Ascending aorta (tissue), 2 donors: ENCODE data around the gene SCYL1. TPM values are rescaled to one million over a fixed set of nuclear protein-coding genes. Genes with fewer than 3 reads are reported as not detected.

ENCODE experiments used
- DNase-seq, 2 donors: peaks; one replicate each; pipeline ENCODE4 v3.0.0-alpha.2; 2019; ENCODE audit warnings: low spot score in 2 of 2
- H3K27ac ChIP-seq, 2 donors: fragments of 200-600 bp; sonication (generic); one replicate each; pipeline ENCODE4 v1.5.1; 2016 to 2017; ENCODE audit warnings: mild to moderate bottlenecking in 1 of 2
- H3K27me3 ChIP-seq: fragments of 200-600 bp; sonication (generic); one replicate; pipeline ENCODE4 v1.5.1; 2017
- H3K36me3 ChIP-seq, 2 donors: fragments of 200-600 bp; sonication (generic); one replicate each; pipeline ENCODE4 v1.5.1; 2016
- H3K4me1 ChIP-seq, 2 donors: fragments of 200-600 bp; sonication (generic); one replicate each; pipeline ENCODE4 v1.5.1; 2016 to 2017; ENCODE audit warnings: mild to moderate bottlenecking in 1 of 2
- H3K4me3 ChIP-seq, 2 donors: fragments of 200-600 bp; sonication (generic); one replicate each; pipeline ENCODE4 v1.5.1; 2016 to 2017; ENCODE audit warnings: mild to moderate bottlenecking in 1 of 2
- H3K9me3 ChIP-seq, 2 donors: fragments of 200-600 bp; sonication (generic); one replicate each; pipeline ENCODE4 v1.5.1; 2016
- CTCF ChIP-seq, 3 experiments: fragments of 200-600 bp in 2 of 3; fragments of 450-650 bp in 1 of 3; sonication (generic) in 2 of 3; IDR thresholded peaks; one replicate each; pipeline ENCODE4 v1.5.1; 2016 to 2019; ENCODE audit warnings: antibody characterized with exemption in 3 of 3, mild to moderate bottlenecking in 1 of 3, moderate library complexity in 1 of 3
- intact Hi-C: fragments of 100-400 bp; cut with DNase I; formaldehyde crosslinking; loops from one replicate; pipeline ENCODE4 v1.15.1; 2023
- total RNA-seq: library from RNA; depleted of rRNA; stranded (reverse); fragments of >200 nt; gene quantifications from one replicate; pipeline ENCODE4 v1.1.0, GENCODE V29; 2016

Gene SCYL1
- total RNA-seq, 1 donor from 2014 or later = 220 TPM

- TF ChIP-seq CTCF (IDR thresholded peaks at IDR 0.05) = no peak
- Histone ChIP-seq H3K27ac (peak overlapping the region in 1 of 2 donors; percentile 99), H3K4me1 (peaks cover 10 to 37% of the 10 kb centered on the region in 2 donors), H3K9me3 (no peaks in the 10 kb centered on the region), H3K27me3 (no peaks in the 10 kb centered on the region), H3K4me3 (no peak overlapping the region), H3K36me3 (peaks cover 51 to 60% of the 10 kb centered on the region in 2 donors)
- intact Hi-C loops = no loop called here
- no peak for DNase-seq
These were observed 27.6 kb downstream of the SCYL1 start for GRCh38 chr11:65552388-65552951.

GRCh38 chr11:65553301-65554001, 28.6 kb downstream of the SCYL1 start:
- H3K27ac ChIP-seq = peak overlapping the region; percentile 97 to 99
- no peak for TF ChIP-seq CTCF (IDR thresholded peaks at IDR 0.05)

GRCh38 chr11:65554057-65554818, 29.4 kb downstream of the SCYL1 start:
- H3K4me1 ChIP-seq = peaks cover 10 to 42% of the 10 kb centered on the region in 2 donors
- no peak overlapping the region for H3K4me3 ChIP-seq
- intact Hi-C loops = loop anchor here (1.0 kb wide), 1 partner anchor 11 kb away; no protein-coding TSS in a partner anchor
- no peaks in the 10 kb centered on the region for H3K27me3 ChIP-seq
- H3K9me3 ChIP-seq = no peaks in the 10 kb centered on the region
- TF ChIP-seq CTCF (IDR thresholded peaks at IDR 0.05) = no peak
- DNase-seq = no peak
- peaks cover 40 to 45% of the 10 kb centered on the region in 2 donors for H3K36me3 ChIP-seq
- H3K27ac ChIP-seq = peak overlapping the region; percentile 97 to 99

More at GRCh38 chr11:65553301-65554001, 28.6 kb downstream of the SCYL1 start:
- H3K4me1 ChIP-seq = peaks cover 10 to 37% of the 10 kb centered on the region in 2 donors
- H3K4me3 ChIP-seq = no peak overlapping the region
- peaks cover 46 to 53% of the 10 kb centered on the region in 2 donors for H3K36me3 ChIP-seq
- DNase-seq = no peak
- intact Hi-C loops = loop anchor here (1.0 kb wide), 1 partner anchor 10 kb away; no protein-coding TSS in a partner anchor
- no peaks in the 10 kb centered on the region for H3K27me3 ChIP-seq
- H3K9me3 ChIP-seq = no peaks in the 10 kb centered on the region

GRCh38 chr11:65554842-65555430, 30.1 kb downstream of the SCYL1 start:
- H3K36me3 ChIP-seq = peaks cover 35 to 39% of the 10 kb centered on the region in 2 donors
- TF ChIP-seq CTCF (IDR thresholded peaks at IDR 0.05) = no peak
- DNase-seq = no peak
- intact Hi-C loops = loop anchor here (1.0 to 5.0 kb wide), 2 partner anchors 12 to 107 kb away; partner anchors contain the start of gene RELA
- peaks cover 17 to 47% of the 10 kb centered on the region in 2 donors for H3K4me1 ChIP-seq
- no peaks in the 10 kb centered on the region for H3K9me3 ChIP-seq
- H3K27me3 ChIP-seq = no peaks in the 10 kb centered on the region
- H3K4me3 ChIP-seq = peak overlapping the region in 1 of 2 donors; percentile 82
- peak overlapping the region; percentile 97 to 99 for H3K27ac ChIP-seq

- intact Hi-C loops = loop anchor here (5.0 kb wide), 1 partner anchor 107 kb away; the partner anchor contains the start of gene RELA
- peaks cover 30 to 32% of the 10 kb centered on the region in 2 donors for H3K36me3 ChIP-seq
- DNase-seq = peak in 1 of 2 donors; percentile 87
- H3K4me1 ChIP-seq = peaks cover 21 to 53% of the 10 kb centered on the region in 2 donors
- no peaks in the 10 kb centered on the region for H3K27me3 ChIP-seq
- H3K4me3 ChIP-seq = peak overlapping the region in 1 of 2 donors; percentile 82
- TF ChIP-seq CTCF (IDR thresholded peaks at IDR 0.05) = no peak
- no peaks in the 10 kb centered on the region for H3K9me3 ChIP-seq
- peak overlapping the region; percentile 97 to 99 for H3K27ac ChIP-seq
These were observed 30.9 kb downstream of the SCYL1 start for GRCh38 chr11:65555693-65556231.
